Measurements from ENCODE around the gene ATG12.

- TF ChIP-seq JUN (IDR thresholded peaks at IDR 0.05) (no peak), HEYL (CRISPR knock-in tag; IDR thresholded peaks at IDR 0.05) (no peak), CEBPB (IDR thresholded peaks at IDR 0.05) (no peak), HOXB13 (CRISPR knock-in tag; IDR thresholded peaks at IDR 0.05; ENCODE audit: low read depth) (no peak)
These were observed 10.1 kb downstream of the ATG12 start for GRCh38 chr5:115831163-115831768.
